HCT116 (cell line): Measurements from ENCODE around the gene MYH6. TPM values are rescaled to one million over a fixed set of nuclear protein-coding genes. Genes with fewer than 3 reads are reported as not detected.

Experiments
- ATAC-seq: fragments of 200-7000 bp; cut with Tn5 transposase; 2 replicates; pipeline ENCODE4 v1.9.1; 2020; ENCODE audit warnings: mild to moderate bottlenecking, moderate library complexity
- BruUV-seq: library from RNA; stranded (reverse); fragments of 400-500 nt; replicated peaks from 2 replicates; lab custom pipeline; 2021; lab: Mats Ljungman, UMichigan
- CTCF ChIA-PET: fragments of 300-600 bp; sonication (Branson Sonifier 250); formaldehyde crosslinking; loops from one replicate; lab custom pipeline; 2021; ENCODE audit warnings: antibody characterized with exemption; lab: Charles Lee
- POLR2A ChIA-PET: fragments of 300-600, 350-600 bp; sonication (Branson Sonifier 250); formaldehyde crosslinking; loops from one replicate; lab custom pipeline; 2021; ENCODE audit warnings: antibody characterized with exemption; lab: Charles Lee
- RAD21 ChIA-PET, 2 experiments: fragments of 300-600 bp; sonication (Branson Sonifier 250); formaldehyde crosslinking; loops; one replicate each; lab custom pipeline; 2023; ENCODE audit warnings: low total read pairs in 2 of 2; ENCODE audit not compliant: uncharacterized antibody in 2 of 2, unreplicated experiment in 2 of 2, low non-redundant PET in 1 of 2; lab: Charles Lee
- DNase-seq: peaks from one replicate; pipeline ENCODE4 v3.0.0-alpha.2; 2010; ENCODE audit warnings: low read depth, low spot score
- H2AFZ ChIP-seq: fragments of 200-600 bp; shearing (Covaris generic), sonication (generic); 2 replicates; pipeline ENCODE4 v1.6.1; 2017; ENCODE audit warnings: low read depth, mixed run types, mixed read lengths, antibody characterized with exemption, low read length; ENCODE audit not compliant: poor library complexity, severe bottlenecking
- H3K27ac ChIP-seq: 2 replicates; pipeline ENCODE4 v1.5.1; 2012; ENCODE audit warnings: low read depth, low read length
- H3K27me3 ChIP-seq: fragments of 200-600 bp; sonication (generic); 2 replicates; pipeline ENCODE4 v1.6.1; 2016; ENCODE audit warnings: mixed run types, low read length, mixed read lengths; ENCODE audit not compliant: insufficient read depth
- H3K36me3 ChIP-seq, 2 experiments: fragments of 200-500 bp in 1 of 2; fragments of 200-600 bp in 1 of 2; sonication (Bioruptor generic) in 1 of 2; sonication (generic) in 1 of 2; 2 replicates each; pipeline versions ENCODE4 v1.5.1 to v1.6.1; 2014 to 2016; ENCODE audit warnings: low read length in 2 of 2, inconsistent platforms in 1 of 2, mixed read lengths in 1 of 2, mixed run types in 1 of 2; ENCODE audit not compliant: insufficient read depth in 2 of 2, control insufficient read depth in 1 of 2
- H3K4me1 ChIP-seq, 2 experiments: fragments of 200-600 bp in 1 of 2; sonication (generic) in 1 of 2; 2 replicates each; pipeline versions ENCODE4 v1.5.1 to v1.6.1; 2012 to 2017; ENCODE audit warnings: low read length in 2 of 2, inconsistent platforms in 1 of 2, mild to moderate bottlenecking in 1 of 2, mixed read lengths in 1 of 2, mixed run types in 1 of 2, moderate library complexity in 1 of 2; ENCODE audit not compliant: insufficient read depth in 2 of 2, control insufficient read depth in 1 of 2
- H3K4me2 ChIP-seq: fragments of 200-600 bp; sonication (generic); 2 replicates; pipeline ENCODE4 v1.6.1; 2017; ENCODE audit warnings: mixed run types, low read length, mixed read lengths
- H3K4me3 ChIP-seq, 2 experiments: fragments of 200-600 bp in 1 of 2; sonication (generic) in 1 of 2; replicated peaks in 1 of 2; 2 replicates each; pipeline ENCODE4 v1.5.1; 2011 to 2016; ENCODE audit warnings: low read length in 2 of 2, control low read depth in 1 of 2, low read depth in 1 of 2, mild to moderate bottlenecking in 1 of 2, mixed read lengths in 1 of 2, mixed run types in 1 of 2
- H3K79me2 ChIP-seq: fragments of 200-600 bp; sonication (generic); 2 replicates; pipeline ENCODE4 v1.6.1; 2017; ENCODE audit warnings: mild to moderate bottlenecking, mixed run types, low read length, moderate library complexity, mixed read lengths; ENCODE audit not compliant: insufficient read depth
- H3K9ac ChIP-seq: fragments of 200-600 bp; sonication (generic); 2 replicates; pipeline ENCODE4 v1.6.1; 2016; ENCODE audit warnings: low read length, mixed read lengths
- H3K9me2 ChIP-seq: fragments of 200-600 bp; sonication (generic), shearing (Covaris generic); 2 replicates; pipeline ENCODE4 v1.6.1; 2017; ENCODE audit warnings: mixed run types, mild to moderate bottlenecking, moderate library complexity; ENCODE audit not compliant: insufficient read depth
- H3K9me3 ChIP-seq, 2 experiments: fragments of 200-500 bp in 1 of 2; fragments of 200-600 bp in 1 of 2; sonication (Bioruptor generic) in 1 of 2; sonication (generic) in 1 of 2; 2 replicates each; pipeline ENCODE4 v1.6.1; 2014 to 2017; ENCODE audit warnings: low read length in 2 of 2, mixed read lengths in 2 of 2, inconsistent platforms in 1 of 2, low read depth in 1 of 2, mild to moderate bottlenecking in 1 of 2, mixed run types in 1 of 2, moderate library complexity in 1 of 2; ENCODE audit not compliant: control insufficient read depth in 1 of 2, insufficient read depth in 1 of 2
- H4K20me1 ChIP-seq: fragments of 200-600 bp; sonication (generic), shearing (Covaris generic); 2 replicates; pipeline ENCODE4 v1.6.1; 2017; ENCODE audit warnings: mixed run types, mild to moderate bottlenecking, moderate library complexity; ENCODE audit not compliant: insufficient read depth
- EGR1 ChIP-seq: IDR thresholded peaks from 2 replicates; pipeline ENCODE4 v1.6.1; 2012; ENCODE audit warnings: low read depth
- EZH2phosphoT487 ChIP-seq: fragments of 200-600 bp; IDR thresholded peaks from 2 replicates; pipeline ENCODE4 v1.6.1; 2018; ENCODE audit warnings: antibody characterized with exemption, borderline replicate concordance
- FOSL1 ChIP-seq: IDR thresholded peaks from 2 replicates; pipeline ENCODE4 v1.6.1; 2012; ENCODE audit warnings: low read depth
- POLR2A ChIP-seq: IDR thresholded peaks from 2 replicates; pipeline ENCODE4 v1.7.0; 2011; ENCODE audit warnings: borderline replicate concordance; ENCODE audit not compliant: insufficient read depth, insufficient read length; ENCODE audit errors: extremely low read depth
- RAD21 ChIP-seq: IDR thresholded peaks from 2 replicates; pipeline ENCODE4 v1.6.1; 2012; ENCODE audit warnings: low read depth, mild to moderate bottlenecking
- REST ChIP-seq: IDR thresholded peaks from 2 replicates; pipeline ENCODE4 v1.6.1; 2012; ENCODE audit warnings: low read depth
- SP1 ChIP-seq: IDR thresholded peaks from 2 replicates; pipeline ENCODE4 v1.6.1; 2012; ENCODE audit warnings: low read depth
- SRF ChIP-seq: IDR thresholded peaks from 2 replicates; pipeline ENCODE4 v1.6.1; 2012; ENCODE audit warnings: low read depth
- TCF7L2 ChIP-seq: IDR thresholded peaks from 2 replicates; pipeline ENCODE4 v1.7.0; 2011; ENCODE audit warnings: borderline replicate concordance, inconsistent platforms; ENCODE audit not compliant: insufficient read depth, insufficient read length; ENCODE audit errors: extremely low read depth
- YY1 ChIP-seq: IDR thresholded peaks from 2 replicates; pipeline ENCODE4 v1.6.1; 2011; ENCODE audit warnings: low read length, low read depth, moderate library complexity, mild to moderate bottlenecking; ENCODE audit not compliant: insufficient replicate concordance; ENCODE audit errors: extremely low read depth
- ZBTB33 ChIP-seq: IDR thresholded peaks from 2 replicates; pipeline ENCODE4 v1.6.1; 2011; ENCODE audit warnings: mild to moderate bottlenecking, low read length, moderate library complexity; ENCODE audit not compliant: insufficient replicate concordance; ENCODE audit errors: extremely low read depth
- ZFX ChIP-seq: fragments of 450-650 bp; IDR thresholded peaks from 2 replicates; pipeline ENCODE4 v1.6.1; 2017
- ZNF274 ChIP-seq: fragments of 200-500 bp; sonication (Bioruptor generic); IDR thresholded peaks from 2 replicates; pipeline ENCODE4 v1.6.1; 2014; ENCODE audit warnings: mild to moderate bottlenecking, low read depth, low read length, inconsistent platforms
- intact Hi-C: fragments of 100-400 bp; cut with micrococcal nuclease; formaldehyde crosslinking; loops from 2 replicates; pipeline ENCODE4 v1.10.0; 2022
- total RNA-seq: library from RNA; stranded (reverse); gene quantifications from one replicate; pipeline ENCODE4 v1.2.1, GENCODE V29; 2021; ENCODE audit not compliant: unreplicated experiment

The MYH6 gene
- total RNA-seq, 1 experiment from 2014 or later, result not detected

- BruUV-seq, result no TSS peak
- ChIA-PET POLR2A (no interaction called here), RAD21 (no interaction called here), CTCF (interaction anchor here (1.5 kb wide), 1 partner anchor 16 kb away, joined by 3 read pairs; no protein-coding TSS in a partner anchor)
- intact Hi-C loops, result no loop called here
- Histone ChIP-seq H3K9me2 (no peaks in the 10 kb centered on the region), H3K36me3 (no peaks in the 10 kb centered on the region), H3K27ac (no peak overlapping the region), H3K79me2 (no peaks in the 10 kb centered on the region), H3K9me3 (no peaks in the 10 kb centered on the region), H3K4me1 (no peaks in the 10 kb centered on the region), H2AFZ (no peak overlapping the region), H4K20me1 (no peaks in the 10 kb centered on the region), H3K4me3 (no peak overlapping the region), H3K9ac (no peak overlapping the region), H3K27me3 (peaks cover 10% of the 10 kb centered on the region; the same call in 1 of the 2 replicates), H3K4me2 (no peak overlapping the region)
- no peak for TF ChIP-seq FOSL1
- no peak for TF ChIP-seq SRF
- no peak for TF ChIP-seq REST
- DNase-seq, result no peak
- ATAC-seq, result no peak
Observed at GRCh38 chr14:23396126-23396525, 11.9 kb downstream of the MYH6 start.

- no peak for DNase-seq
- H3K27ac ChIP-seq, result no peak overlapping the region
- CTCF ChIA-PET, result interaction anchor here (1.2 kb wide), 1 partner anchor 13 kb away, joined by 4 read pairs; no protein-coding TSS in a partner anchor
- no peak overlapping the region for H3K4me3 ChIP-seq
- peaks cover 13% of the 10 kb centered on the region; the same call in 1 of the 2 replicates for H3K27me3 ChIP-seq
- ATAC-seq, result no peak
- H3K79me2 ChIP-seq, result no peaks in the 10 kb centered on the region
- no peaks in the 10 kb centered on the region for H3K4me1 ChIP-seq
- no peak overlapping the region for H3K4me2 ChIP-seq
- RAD21 ChIA-PET, result interaction anchor here in 1 of 2 experiments (0.6 kb wide), 1 partner anchor 16 kb away, joined by 4 read pairs; no protein-coding TSS in a partner anchor
- no peaks in the 10 kb centered on the region for H3K36me3 ChIP-seq
- H3K9me3 ChIP-seq, result no peaks in the 10 kb centered on the region
- BruUV-seq, result no TSS peak
- H2AFZ ChIP-seq, result no peak overlapping the region
- H3K9ac ChIP-seq, result no peak overlapping the region
- POLR2A ChIA-PET, result no interaction called here
- intact Hi-C loops, result no loop called here
- H3K9me2 ChIP-seq, result no peaks in the 10 kb centered on the region
- no peaks in the 10 kb centered on the region for H4K20me1 ChIP-seq
- TF ChIP-seq SP1 (no peak), ZBTB33 (no peak), EZH2phosphoT487 (no peak), RAD21 (no peak), YY1 (no peak), EGR1 (no peak), ZFX (no peak), ZNF274 (no peak), POLR2A (no peak), TCF7L2 (no peak)
Observed at GRCh38 chr14:23392613-23393012, 15.5 kb downstream of the MYH6 start.
